OCI-LY7 (cell line): ENCODE measurements around the gene UACA.

Experiments used
- CTCF ChIP-seq: fragments of 200-600 bp; sonication (generic); conservative IDR thresholded peaks from 2 replicates; pipeline ENCODE4 v1.5.1; 2014; ENCODE audit warnings: mild to moderate bottlenecking, antibody characterized with exemption, low read length, moderate library complexity, mixed read lengths
- EZH2phosphoT487 ChIP-seq: fragments of 200-600 bp; sonication (generic); IDR thresholded peaks from 2 replicates; pipeline ENCODE4 v1.6.1; 2018; ENCODE audit warnings: low read depth, borderline replicate concordance, mild to moderate bottlenecking, mixed run types, antibody characterized with exemption, low read length, moderate library complexity, mixed read lengths

GRCh38 chr15:70608144-70608543, 155.2 kb downstream of the UACA start:
- TF ChIP-seq CTCF: no peak
- no peak for TF ChIP-seq EZH2phosphoT487
